GM12878 (cell line): ENCODE results near the gene KRTAP10-10. TPM values are rescaled to one million over a fixed set of nuclear protein-coding genes. Genes with fewer than 3 reads are reported as not detected.

Experiments
- ATAC-seq: fragments of 200-7000 bp; cut with Tn5 transposase; 3 replicates; pipeline ENCODE4 v1.9.1; 2020; ENCODE audit warnings: mild to moderate bottlenecking, moderate library complexity
- BruUV-seq: library from RNA; stranded (reverse); fragments of 400-500 nt; replicated peaks from 2 replicates; lab custom pipeline; 2021; lab: Mats Ljungman, UMichigan
- CTCF ChIA-PET: fragments of 300-600 bp; sonication (Branson Sonifier 250); formaldehyde crosslinking; extraction: SDS; loops from one replicate; lab custom pipeline; 2021; ENCODE audit warnings: inconsistent platforms; lab: Yijun Ruan, JAX
- POLR2A ChIA-PET: fragments of 350-600 bp; formaldehyde crosslinking; extraction: SDS; loops from one replicate; lab custom pipeline; 2021; ENCODE audit warnings: inconsistent platforms; lab: Charles Lee
- RAD21 ChIA-PET: fragments of 300-600 bp; sonication (Branson Sonifier 250); formaldehyde crosslinking; loops from one replicate; lab custom pipeline; 2023; ENCODE audit warnings: antibody characterized with exemption; ENCODE audit not compliant: unreplicated experiment; lab: Charles Lee
- SMC1A ChIA-PET: fragments of 300-600 bp; sonication (Branson Sonifier 250); formaldehyde crosslinking; loops from one replicate; lab custom pipeline; 2023; ENCODE audit not compliant: unreplicated experiment, uncharacterized antibody; lab: Charles Lee
- DNase-seq: peaks from one replicate; pipeline ENCODE4 v3.0.0-alpha.2; 2011; ENCODE audit warnings: low read depth, low spot score
- FAIRE-seq: peaks from 3 replicates; lab custom pipeline; 2011; peaks lifted over from hg19 to GRCh38; lab: Jason Lieb, UNC
- H2AFZ ChIP-seq: 2 replicates; pipeline ENCODE4 v1.6.0; 2011; ENCODE audit warnings: low read depth, low read length, control low read depth; ENCODE audit not compliant: control insufficient read depth
- H3K27ac ChIP-seq: 2 replicates; pipeline ENCODE4 v1.5.1; 2011; ENCODE audit warnings: control low read depth; ENCODE audit not compliant: control insufficient read depth, insufficient read depth
- H3K27me3 ChIP-seq, 2 experiments: replicated peaks in 1 of 2; 2 replicates each; pipeline versions ENCODE4 v1.6.0 to v1.6.1; 2011; ENCODE audit warnings: low read length in 1 of 2; ENCODE audit not compliant: control insufficient read depth in 2 of 2, insufficient read depth in 2 of 2
- H3K36me3 ChIP-seq, 2 experiments: 2 replicates each; pipeline ENCODE4 v1.5.1; 2011; ENCODE audit warnings: low read length in 1 of 2; ENCODE audit not compliant: control insufficient read depth in 2 of 2, insufficient read depth in 2 of 2
- H3K4me1 ChIP-seq: 2 replicates; pipeline ENCODE4 v1.6.1; 2011; ENCODE audit warnings: mild to moderate bottlenecking, low read length, moderate library complexity, mixed read lengths; ENCODE audit not compliant: control insufficient read depth, insufficient read depth
- H3K4me2 ChIP-seq: 2 replicates; pipeline ENCODE4 v1.6.0; 2011; ENCODE audit warnings: control low read depth; ENCODE audit not compliant: control insufficient read depth, insufficient read depth
- H3K4me3 ChIP-seq: fragments of 200-600 bp; sonication (generic); 2 replicates; pipeline ENCODE4 v1.5.1; 2016
- H3K79me2 ChIP-seq: 2 replicates; pipeline ENCODE4 v1.6.0; 2011; ENCODE audit warnings: low read length; ENCODE audit not compliant: control insufficient read depth, insufficient read depth
- H3K9ac ChIP-seq: 2 replicates; pipeline ENCODE4 v1.8.0; 2011; ENCODE audit warnings: low read length, control low read depth, mixed read lengths; ENCODE audit not compliant: control insufficient read depth, insufficient read depth
- H3K9me3 ChIP-seq: replicated peaks from 3 replicates; pipeline ENCODE4 v1.5.1; 2011; ENCODE audit warnings: mild to moderate bottlenecking, low read length; ENCODE audit not compliant: control insufficient read depth, insufficient read depth
- H4K20me1 ChIP-seq: 2 replicates; pipeline ENCODE4 v1.6.0; 2011; ENCODE audit not compliant: control insufficient read depth, insufficient read depth
- ETV6 ChIP-seq, 2 experiments: fragments of 450-650 bp in 1 of 2; IDR thresholded peaks in 1 of 2; conservative IDR thresholded peaks in 1 of 2; 2 replicates each; pipeline ENCODE4 v1.6.1; 2014; ENCODE audit warnings: antibody characterized with exemption in 1 of 2, borderline replicate concordance in 1 of 2, low read depth in 1 of 2, mild to moderate bottlenecking in 1 of 2, moderate library complexity in 1 of 2
- MYC ChIP-seq: IDR thresholded peaks from 2 replicates; pipeline ENCODE4 v1.6.1; 2011; ENCODE audit warnings: mild to moderate bottlenecking, low read length, moderate library complexity, inconsistent platforms; ENCODE audit not compliant: insufficient read depth, insufficient replicate concordance, insufficient read length, severe bottlenecking
- NRF1 ChIP-seq: conservative IDR thresholded peaks from 2 replicates; pipeline ENCODE4 v1.6.1; 2011; ENCODE audit warnings: mild to moderate bottlenecking, low read depth, low read length, improper control_type of control experiment
- PAX8 ChIP-seq: fragments of 450-650 bp; IDR thresholded peaks from 2 replicates; pipeline ENCODE4 v1.6.1; 2017; ENCODE audit warnings: mild to moderate bottlenecking, moderate library complexity
- PKNOX1 ChIP-seq: fragments of 450-650 bp; IDR thresholded peaks from 2 replicates; pipeline ENCODE4 v1.6.1; 2016; ENCODE audit warnings: mild to moderate bottlenecking
- RAD21 ChIP-seq: IDR thresholded peaks from 2 replicates; pipeline ENCODE4 v1.6.1; 2011; ENCODE audit warnings: mild to moderate bottlenecking, low read depth, low read length, moderate library complexity; ENCODE audit not compliant: insufficient read depth
- RELA ChIP-seq: fragments of 450-650 bp; IDR thresholded peaks from 2 replicates; pipeline ENCODE4 v1.8.0; 2014; ENCODE audit warnings: borderline replicate concordance; ENCODE audit not compliant: partially characterized antibody
- SPI1 ChIP-seq: IDR thresholded peaks from 2 replicates; pipeline ENCODE4 v1.6.1; 2011; ENCODE audit warnings: low read depth, mild to moderate bottlenecking, low read length, moderate library complexity, borderline replicate concordance; ENCODE audit not compliant: insufficient read depth
- WGBS: methylation state at CpG from one replicate; pipeline ENCODE4 v1.1.6; 2016; ENCODE audit warnings: low lambda C conversion rate; ENCODE audit not compliant: insufficient replicate concordance, insufficient coverage; ENCODE audit errors: missing lambda C conversion rate; 5-methylcytosine and 5-hydroxymethylcytosine counted together
- in situ Hi-C: fragments of 300-500 bp; cut with MboI; formaldehyde crosslinking; loops from 9 replicates; pipeline ENCODE4 v1.14.3; 2018; ENCODE audit warnings: mixed read lengths
- intact Hi-C: fragments of 100-400 bp; cut with micrococcal nuclease; formaldehyde crosslinking; loops from one replicate; pipeline ENCODE4 v1.14.2; 2022; ENCODE audit not compliant: unreplicated experiment
- polyA plus RNA-seq, 11 experiments: library from polyadenylated mRNA; depleted of rRNA in 4 of 11; unstranded in 6 of 11; stranded (reverse) in 5 of 11; fragments of >200 nt; fragmentation: Nextera tagmentation in 4 of 11; fragmentation: Illumina TruSeq in 1 of 11; extraction: Ambion mirVana in 4 of 11; extraction: Trizol in 1 of 11; gene quantifications; 1 replicate in 1 of 11; 2 replicates in 10 of 11; pipeline versions ENCODE4 v1.2.1 to v1.2.3, GENCODE V29; 2011 to 2016; ENCODE audit warnings: inconsistent platforms in 2 of 11, missing spikeins in 2 of 11, low read depth in 1 of 11
- total RNA-seq, 4 experiments: library from RNA; depleted of rRNA in 3 of 4; stranded (reverse); fragments of >200 nt in 3 of 4; fragmentation: Illumina TruSeq in 1 of 4; extraction: Trizol in 1 of 4; gene quantifications; 2 replicates each; pipeline versions ENCODE4 v1.2.1 to v1.2.3, GENCODE V29; 2013 to 2021

Gene KRTAP10-10
- total and polyA plus RNA-seq, 10 of the 15 experiments (the other 5 are each of a cell fraction or from before 2014, with no cell fraction given), result not detected

- TF ChIP-seq ETV6 (conservative IDR thresholded peaks at IDR 0.05 in 1 of 2, IDR thresholded peaks at IDR 0.05 in 1 of 2; ENCODE audit: borderline replicate concordance in 1 of 2, low read depth in 1 of 2) (no peak), SPI1 (no peak), RAD21 (no peak), PAX8 (no peak)
Measured at GRCh38 chr21:44639331-44639655, 2.1 kb downstream of the KRTAP10-10 start (continued).

GRCh38 chr21:44640761-44641160 is 3.6 kb downstream of the KRTAP10-10 start:
- Histone ChIP-seq H3K27me3 (no peaks in the 10 kb centered on the region), H3K27ac (no peak overlapping the region), H3K4me2 (no peak overlapping the region), H3K4me1 (no peaks in the 10 kb centered on the region), H3K4me3 (no peak overlapping the region), H4K20me1 (no peaks in the 10 kb centered on the region), H3K9me3 (peaks cover 1% of the 10 kb centered on the region; the same call in 1 of the 3 replicates), H2AFZ (no peak overlapping the region), H3K9ac (no peak overlapping the region), H3K79me2 (no peaks in the 10 kb centered on the region), H3K36me3 (no peaks in the 10 kb centered on the region)
- POLR2A ChIA-PET, result no interaction called here
- WGBS, result 52% methylated on average over 5 of the region's 5 CpGs
- in situ Hi-C loops (no loop called here), intact Hi-C loops (no loop called here)
- no peak for DNase-seq
- no peak for FAIRE-seq
- SMC1A ChIA-PET, result no interaction called here
- TF ChIP-seq MYC, result no peak
- no peak for TF ChIP-seq RELA
- TF ChIP-seq PKNOX1, result no peak
- TF ChIP-seq NRF1, result no peak
- ATAC-seq, result no peak
- BruUV-seq, result no TSS peak
- CTCF ChIA-PET, result no interaction called here
- RAD21 ChIA-PET, result no interaction called here
